Progenitor cell of endocrine pancreas (in vitro differentiated cells): ENCODE data around the gene RALGPS1. TPM values are rescaled to one million over a fixed set of nuclear protein-coding genes. Genes with fewer than 3 reads are reported as not detected.

Source experiments
- DNase-seq: peaks from one replicate; pipeline ENCODE4 v3.0.0; 2021; ENCODE audit warnings: low spot score; ENCODE audit not compliant: unreplicated experiment
- H3K27ac Mint-ChIP-seq: 2 replicates; pipeline ENCODE4 v1.8.0; 2021; ENCODE audit warnings: mild to moderate bottlenecking, moderate library complexity, mixed read lengths
- H3K27me3 Mint-ChIP-seq: 2 replicates; pipeline ENCODE4 v1.8.0; 2021; ENCODE audit warnings: mixed read lengths
- H3K36me3 Mint-ChIP-seq: 2 replicates; pipeline ENCODE4 v1.8.0; 2022; ENCODE audit warnings: mixed read lengths; ENCODE audit not compliant: insufficient read depth
- H3K4me1 Mint-ChIP-seq: 2 replicates; pipeline ENCODE4 v1.8.0; 2021; ENCODE audit warnings: low read depth, mixed read lengths
- H3K4me3 Mint-ChIP-seq: 2 replicates; pipeline ENCODE4 v1.8.0; 2021; ENCODE audit warnings: low read depth, mild to moderate bottlenecking, moderate library complexity, mixed read lengths
- H3K9me3 Mint-ChIP-seq: 2 replicates; pipeline ENCODE4 v1.8.0; 2021; ENCODE audit warnings: low read depth, mixed read lengths
- total RNA-seq: library from RNA; stranded (reverse); gene quantifications from 2 replicates; pipeline ENCODE4 v1.2.1, GENCODE V29; 2021
- TF ChIP-seq, protein P1 (sequence below): fragments of 200-600 bp; sonication (generic); IDR thresholded peaks from one replicate; pipeline ENCODE4 v1.5.0; 2021; ENCODE audit warnings: antibody characterized with exemption, mild to moderate bottlenecking; ENCODE audit not compliant: unreplicated experiment

Gene RALGPS1
- total RNA-seq, 1 donor from 2014 or later = 39.2 TPM

DNA sequence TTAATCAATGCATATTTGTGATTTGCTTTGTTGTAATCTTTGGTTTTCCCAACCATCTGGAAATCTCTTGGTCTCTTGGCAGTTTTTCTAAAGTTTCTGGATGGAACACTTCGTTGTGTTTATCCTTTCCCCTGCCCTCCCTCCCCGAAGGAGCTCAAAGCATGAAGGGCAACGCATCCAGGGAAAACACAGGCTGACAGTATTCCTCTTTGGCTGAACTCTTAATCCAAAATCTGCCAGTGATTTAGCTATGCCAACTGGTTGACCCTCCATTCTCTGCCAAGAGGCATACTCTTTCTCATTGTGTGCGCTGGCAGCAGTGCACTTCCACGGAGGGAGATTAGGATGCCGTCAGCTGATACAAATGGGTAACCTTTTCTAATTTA, 33.6 kb upstream of the RALGPS1 start:
- DNase-seq = no peak
- Mint-ChIP-seq H3K27ac (no peak overlapping the region), H3K36me3 (peaks cover 21% of the 10 kb centered on the region), H3K27me3 (no peaks in the 10 kb centered on the region), H3K4me3 (no peak overlapping the region), H3K4me1 (peaks cover 21% of the 10 kb centered on the region), H3K9me3 (no peaks in the 10 kb centered on the region)
- TF ChIP-seq, protein P1, sequence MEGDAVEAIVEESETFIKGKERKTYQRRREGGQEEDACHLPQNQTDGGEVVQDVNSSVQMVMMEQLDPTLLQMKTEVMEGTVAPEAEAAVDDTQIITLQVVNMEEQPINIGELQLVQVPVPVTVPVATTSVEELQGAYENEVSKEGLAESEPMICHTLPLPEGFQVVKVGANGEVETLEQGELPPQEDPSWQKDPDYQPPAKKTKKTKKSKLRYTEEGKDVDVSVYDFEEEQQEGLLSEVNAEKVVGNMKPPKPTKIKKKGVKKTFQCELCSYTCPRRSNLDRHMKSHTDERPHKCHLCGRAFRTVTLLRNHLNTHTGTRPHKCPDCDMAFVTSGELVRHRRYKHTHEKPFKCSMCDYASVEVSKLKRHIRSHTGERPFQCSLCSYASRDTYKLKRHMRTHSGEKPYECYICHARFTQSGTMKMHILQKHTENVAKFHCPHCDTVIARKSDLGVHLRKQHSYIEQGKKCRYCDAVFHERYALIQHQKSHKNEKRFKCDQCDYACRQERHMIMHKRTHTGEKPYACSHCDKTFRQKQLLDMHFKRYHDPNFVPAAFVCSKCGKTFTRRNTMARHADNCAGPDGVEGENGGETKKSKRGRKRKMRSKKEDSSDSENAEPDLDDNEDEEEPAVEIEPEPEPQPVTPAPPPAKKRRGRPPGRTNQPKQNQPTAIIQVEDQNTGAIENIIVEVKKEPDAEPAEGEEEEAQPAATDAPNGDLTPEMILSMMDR = no peak

DNA sequence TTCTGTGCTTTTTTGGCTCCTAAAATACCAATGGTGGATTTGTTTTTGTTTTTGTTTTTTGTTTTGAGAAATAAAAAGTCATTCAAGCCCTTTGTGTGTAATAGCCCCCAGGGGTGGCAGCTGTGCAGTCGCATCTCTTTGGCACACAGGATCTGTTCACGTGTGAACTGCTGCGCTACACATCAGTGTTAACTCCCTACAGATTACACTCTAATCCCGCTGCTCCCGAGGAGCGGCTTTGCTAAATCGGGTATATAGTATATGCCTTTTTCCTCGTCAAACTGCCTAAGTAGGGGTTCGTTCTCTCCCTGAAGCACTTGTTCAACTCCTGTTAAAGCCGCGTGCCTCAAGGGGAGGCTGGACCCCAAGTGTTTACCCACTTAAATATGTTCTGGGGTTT, 31.8 kb upstream of the RALGPS1 start:
- peaks cover 19% of the 10 kb centered on the region for H3K36me3 Mint-ChIP-seq
- TF ChIP-seq, protein P1 = no peak
- H3K27ac Mint-ChIP-seq = no peak overlapping the region
- DNase-seq = no peak
- peaks cover 21% of the 10 kb centered on the region for H3K4me1 Mint-ChIP-seq
- no peak overlapping the region for H3K4me3 Mint-ChIP-seq
- no peaks in the 10 kb centered on the region for H3K9me3 Mint-ChIP-seq
- H3K27me3 Mint-ChIP-seq = no peaks in the 10 kb centered on the region

DNA sequence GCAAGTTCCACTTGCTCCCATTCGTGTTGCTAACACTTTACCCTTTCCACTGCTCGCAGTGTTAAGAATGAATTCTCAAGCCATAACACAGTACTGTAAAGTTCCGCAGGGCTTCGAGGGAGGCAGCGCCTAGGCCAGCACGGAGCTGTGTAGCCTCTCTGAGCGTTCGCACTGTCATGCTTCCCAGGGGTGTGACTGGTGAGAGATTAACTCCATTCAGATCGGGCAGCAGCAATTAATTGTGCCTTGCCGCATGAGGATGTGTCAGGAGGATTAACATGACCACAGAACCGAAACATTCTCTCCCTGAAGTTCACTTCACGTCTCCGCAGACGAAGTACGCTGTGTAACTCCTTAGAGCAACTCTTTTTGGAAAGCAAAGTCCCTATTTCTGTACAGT, 30.9 kb upstream of the RALGPS1 start:
- DNase-seq = no peak
- Mint-ChIP-seq H3K4me3 (no peak overlapping the region), H3K9me3 (no peaks in the 10 kb centered on the region)

DNA sequence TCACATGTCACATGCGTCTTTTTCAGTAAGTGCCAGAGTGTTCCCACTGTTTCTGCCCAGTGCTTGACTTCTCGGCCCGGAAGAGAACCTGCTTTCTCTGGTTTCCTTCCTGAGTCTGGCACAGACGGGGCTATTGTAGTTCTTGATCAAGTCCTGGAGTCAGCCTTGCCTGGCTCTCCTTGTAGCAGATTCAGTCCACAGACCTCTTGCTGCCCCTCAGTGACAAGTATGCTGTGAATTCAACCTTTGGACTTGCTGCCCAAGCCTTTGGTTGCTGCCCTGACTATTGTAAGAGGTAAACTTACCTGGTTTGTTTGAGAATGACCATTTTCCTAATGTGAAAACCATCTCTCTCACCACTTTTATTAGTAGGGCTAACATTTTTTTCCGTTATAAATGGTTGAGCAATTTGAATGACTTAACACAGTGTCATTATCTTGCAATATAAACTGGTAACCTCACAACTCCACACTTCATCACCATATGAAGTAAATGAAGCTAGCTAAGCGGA, 29.4 kb upstream of the RALGPS1 start:
- H3K36me3 Mint-ChIP-seq = peaks cover 9% of the 10 kb centered on the region
- peak overlapping the region; percentile 71 for H3K27ac Mint-ChIP-seq
- DNase-seq = peak; percentile 19
- peaks cover 21% of the 10 kb centered on the region for H3K4me1 Mint-ChIP-seq
- TF ChIP-seq, protein P1 = no peak
- H3K9me3 Mint-ChIP-seq = no peaks in the 10 kb centered on the region
- H3K4me3 Mint-ChIP-seq = no peak overlapping the region
- H3K27me3 Mint-ChIP-seq = no peaks in the 10 kb centered on the region

More for the DNA sequence above, 30.9 kb upstream of the RALGPS1 start:
- peak overlapping the region; percentile 18 for H3K27ac Mint-ChIP-seq
- H3K36me3 Mint-ChIP-seq = peaks cover 19% of the 10 kb centered on the region
- TF ChIP-seq, protein P1 = no peak
- H3K4me1 Mint-ChIP-seq = peaks cover 21% of the 10 kb centered on the region
- H3K27me3 Mint-ChIP-seq = no peaks in the 10 kb centered on the region

DNA sequence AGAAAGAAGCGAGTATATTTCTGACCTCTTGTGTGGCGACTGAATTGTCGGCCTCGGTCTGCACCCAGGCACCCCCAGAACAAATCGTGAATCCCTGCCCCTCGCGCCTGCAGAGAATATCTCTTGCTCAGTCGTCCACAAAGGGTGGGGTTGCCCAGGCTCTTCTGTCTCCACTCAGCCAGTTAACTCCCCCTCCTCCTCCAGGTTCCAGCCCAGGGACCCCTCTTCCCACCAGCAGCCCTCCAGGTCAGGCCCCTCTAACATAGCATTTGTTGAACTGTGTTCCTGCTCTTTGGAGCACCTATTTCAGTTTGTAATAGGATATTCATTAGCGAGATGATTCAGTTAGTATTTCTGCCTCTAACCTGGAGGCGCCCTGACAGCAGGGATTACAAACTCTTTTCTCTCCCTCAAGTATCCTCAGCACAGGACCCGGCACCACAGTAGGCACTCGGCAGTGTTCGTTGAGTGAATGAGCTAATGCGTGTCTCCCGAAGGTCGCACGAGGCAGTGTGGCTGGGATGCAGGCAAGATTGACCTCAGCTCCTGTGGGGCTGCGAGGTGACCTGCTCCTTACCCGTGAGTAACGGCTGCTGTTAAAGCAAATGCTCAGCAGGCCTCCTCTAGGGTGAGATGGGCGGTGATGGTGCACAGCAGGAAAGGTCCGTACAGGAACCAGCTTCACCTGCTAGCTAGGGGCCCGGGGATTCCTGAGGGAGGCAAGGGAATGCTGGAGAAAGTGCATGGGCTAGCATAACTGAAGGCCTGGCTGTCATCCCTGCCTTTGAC, 28.4 kb upstream of the RALGPS1 start:
- H3K36me3 Mint-ChIP-seq = peaks cover 4% of the 10 kb centered on the region
- TF ChIP-seq, protein P1 = no peak
- no peak for DNase-seq
- H3K9me3 Mint-ChIP-seq = no peaks in the 10 kb centered on the region
- H3K27me3 Mint-ChIP-seq = no peaks in the 10 kb centered on the region
- H3K27ac Mint-ChIP-seq = no peak overlapping the region
- H3K4me1 Mint-ChIP-seq = peaks cover 21% of the 10 kb centered on the region
- no peak overlapping the region for H3K4me3 Mint-ChIP-seq
